GM04504 (cell line): ENCODE results near the gene GPR150.

ENCODE experiments used
- DNase-seq: peaks from one replicate; pipeline ENCODE4 v3.0.0-alpha.2; 2012; ENCODE audit warnings: low read depth

The GPR150 gene

GRCh38 chr5:95652849-95653248 lies 33.0 kb downstream of the GPR150 start:
- no peak for DNase-seq

GRCh38 chr5:95654196-95654595 lies 34.3 kb downstream of the GPR150 start:
- no peak for DNase-seq

- DNase-seq: no peak
Measured at GRCh38 chr5:95655575-95655974, 35.7 kb downstream of the GPR150 start.

GRCh38 chr5:95660060-95660459 lies 40.2 kb downstream of the GPR150 start:
- no peak for DNase-seq

- DNase-seq: no peak
Measured at GRCh38 chr5:95662946-95663345, 43.1 kb downstream of the GPR150 start.

GRCh38 chr5:95664204-95664786 lies 44.4 kb downstream of the GPR150 start:
- DNase-seq: no peak

GRCh38 chr5:95667061-95667618 lies 47.3 kb downstream of the GPR150 start:
- no peak for DNase-seq

- no peak for DNase-seq
Measured at GRCh38 chr5:95667678-95668077, 47.8 kb downstream of the GPR150 start.

GRCh38 chr5:95668216-95668615 lies 48.3 kb downstream of the GPR150 start:
- DNase-seq: no peak

- no peak for DNase-seq
Measured at GRCh38 chr5:95668728-95669127, 48.8 kb downstream of the GPR150 start.

GRCh38 chr5:95669540-95669939 lies 49.7 kb downstream of the GPR150 start:
- DNase-seq: no peak

- no peak for DNase-seq
Measured at GRCh38 chr5:95669985-95670384, 50.1 kb downstream of the GPR150 start.

- no peak for DNase-seq
Measured at GRCh38 chr5:95670568-95670967, 50.7 kb downstream of the GPR150 start.
